Tibial nerve (tissue), 4 donors: ENCODE data around the gene DHFR. TPM values are rescaled to one million over a fixed set of nuclear protein-coding genes. Genes with fewer than 3 reads are reported as not detected.

Source experiments
- DNase-seq, 2 donors: peaks; one replicate each; pipeline ENCODE4 v3.0.0-alpha.2; 2019; ENCODE audit warnings: low spot score in 2 of 2
- H3K27ac ChIP-seq, 4 donors: fragments of 200-600 bp; sonication (generic) in 3 of 4; one replicate each; pipeline ENCODE4 v1.5.1; 2017 to 2019; ENCODE audit warnings: mild to moderate bottlenecking in 1 of 4
- H3K27me3 ChIP-seq, 2 donors: fragments of 200-600 bp; sonication (generic) in 1 of 2; one replicate each; pipeline versions ENCODE4 v1.5.1 to v1.6.0; 2017 to 2019
- H3K36me3 ChIP-seq, 3 donors: fragments of 200-600 bp; sonication (generic); one replicate each; pipeline ENCODE4 v1.5.1; 2018 to 2019
- H3K4me1 ChIP-seq, 4 donors: fragments of 200-600 bp; sonication (generic) in 3 of 4; one replicate each; pipeline ENCODE4 v1.5.1; 2017 to 2019
- H3K4me3 ChIP-seq, 4 donors: fragments of 200-600 bp; sonication (generic) in 3 of 4; one replicate each; pipeline ENCODE4 v1.5.1; 2017 to 2019; ENCODE audit warnings: mild to moderate bottlenecking in 1 of 4, moderate library complexity in 1 of 4
- H3K9me3 ChIP-seq, 4 donors: fragments of 200-600 bp; sonication (generic) in 3 of 4; one replicate each; pipeline ENCODE4 v1.5.1; 2017 to 2019
- EP300 ChIP-seq, 2 donors: sonication (generic); formaldehyde crosslinking; IDR thresholded peaks; one replicate each; pipeline ENCODE4 v1.6.1; 2017; ENCODE audit warnings: antibody characterized with exemption in 2 of 2, mild to moderate bottlenecking in 1 of 2
- POLR2A ChIP-seq, 2 donors: fragments of 450-650 bp; IDR thresholded peaks; one replicate each; pipeline ENCODE4 v1.6.1; 2017; ENCODE audit warnings: antibody characterized with exemption in 2 of 2, mild to moderate bottlenecking in 2 of 2, moderate library complexity in 2 of 2
- WGBS, 2 donors: methylation state at CpG; one replicate each; pipeline ENCODE4 v1.1.5; 2018; 5-methylcytosine and 5-hydroxymethylcytosine counted together
- total RNA-seq, 4 donors: library from RNA; depleted of rRNA; stranded (reverse); fragments of >200 nt; gene quantifications; one replicate each; pipeline ENCODE4 v1.1.0, GENCODE V29; 2016
- TF ChIP-seq, protein P1 (sequence below), 5 experiments: fragments of 200-600 bp in 3 of 5; fragments of 450-650 bp in 2 of 5; sonication (generic) in 3 of 5; IDR thresholded peaks; one replicate each; pipeline ENCODE4 v1.5.1; 2016 to 2019; ENCODE audit warnings: antibody characterized with exemption in 5 of 5, mild to moderate bottlenecking in 3 of 5, moderate library complexity in 2 of 5

DHFR gene
- total RNA-seq, 4 donors from 2014 or later: 4.8 to 20.8 (median 12.0) TPM

DNA sequence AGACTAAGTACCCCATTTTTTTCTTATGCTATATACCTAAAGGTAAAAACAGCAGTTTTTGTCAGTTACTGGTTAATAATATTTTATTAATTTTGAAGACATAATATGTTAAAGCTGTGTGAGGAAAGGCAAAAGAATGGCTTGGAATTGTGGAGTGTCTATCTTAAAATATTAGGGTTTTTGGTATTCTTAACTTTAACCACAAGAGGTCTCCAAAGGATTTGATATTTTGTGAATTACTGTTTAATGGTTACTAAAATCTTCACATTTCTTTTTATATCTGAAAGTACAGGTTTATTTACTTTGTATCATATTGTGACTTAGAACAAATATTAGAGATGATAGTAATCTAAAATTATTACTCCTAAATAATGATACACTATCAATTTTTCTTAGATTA is 32.0 kb upstream of the DHFR start:
- Histone ChIP-seq H3K36me3 (peaks cover 0 to 21% (median 0%) of the 10 kb centered on the region in 3 donors), H3K4me1 (no peaks in the 10 kb centered on the region), H3K27me3 (no peaks in the 10 kb centered on the region), H3K4me3 (no peak overlapping the region), H3K27ac (no peak overlapping the region), H3K9me3 (peaks cover 0 to 3% (median 0%) of the 10 kb centered on the region in 4 donors)
- DNase-seq: no peak
- no peak for TF ChIP-seq EP300 (IDR thresholded peaks at IDR 0.05)
- TF ChIP-seq, protein P1, sequence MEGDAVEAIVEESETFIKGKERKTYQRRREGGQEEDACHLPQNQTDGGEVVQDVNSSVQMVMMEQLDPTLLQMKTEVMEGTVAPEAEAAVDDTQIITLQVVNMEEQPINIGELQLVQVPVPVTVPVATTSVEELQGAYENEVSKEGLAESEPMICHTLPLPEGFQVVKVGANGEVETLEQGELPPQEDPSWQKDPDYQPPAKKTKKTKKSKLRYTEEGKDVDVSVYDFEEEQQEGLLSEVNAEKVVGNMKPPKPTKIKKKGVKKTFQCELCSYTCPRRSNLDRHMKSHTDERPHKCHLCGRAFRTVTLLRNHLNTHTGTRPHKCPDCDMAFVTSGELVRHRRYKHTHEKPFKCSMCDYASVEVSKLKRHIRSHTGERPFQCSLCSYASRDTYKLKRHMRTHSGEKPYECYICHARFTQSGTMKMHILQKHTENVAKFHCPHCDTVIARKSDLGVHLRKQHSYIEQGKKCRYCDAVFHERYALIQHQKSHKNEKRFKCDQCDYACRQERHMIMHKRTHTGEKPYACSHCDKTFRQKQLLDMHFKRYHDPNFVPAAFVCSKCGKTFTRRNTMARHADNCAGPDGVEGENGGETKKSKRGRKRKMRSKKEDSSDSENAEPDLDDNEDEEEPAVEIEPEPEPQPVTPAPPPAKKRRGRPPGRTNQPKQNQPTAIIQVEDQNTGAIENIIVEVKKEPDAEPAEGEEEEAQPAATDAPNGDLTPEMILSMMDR (IDR thresholded peaks at IDR 0.05): peak; percentile 20 to 48 (median 23)

DNA sequence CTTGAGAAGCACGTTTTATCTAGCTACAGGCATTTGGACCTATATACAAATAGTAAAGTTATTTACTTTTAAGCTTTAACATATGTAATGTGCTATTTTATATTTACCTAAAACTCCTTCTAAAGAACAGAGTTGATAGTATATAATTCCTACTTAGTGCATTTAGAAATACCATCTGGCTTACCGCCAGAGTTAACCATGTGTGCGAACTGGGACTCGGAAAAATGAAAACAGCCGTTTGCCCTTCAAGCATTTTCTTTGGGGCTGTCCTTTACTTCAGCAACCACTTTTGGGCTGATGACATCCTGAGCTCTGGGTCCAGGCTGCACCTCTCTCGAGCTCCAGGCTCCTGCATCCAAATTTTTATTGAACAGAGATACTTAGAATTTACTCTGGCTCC is 21.9 kb upstream of the DHFR start:
- H3K9me3 ChIP-seq: no peaks in the 10 kb centered on the region
- no peaks in the 10 kb centered on the region for H3K4me1 ChIP-seq
- WGBS, 2 donors: 58 to 72% methylated on average over 6 of the region's 6 CpGs
- no peaks in the 10 kb centered on the region for H3K27me3 ChIP-seq
- no peak for DNase-seq
- peaks cover 0 to 59% (median 3%) of the 10 kb centered on the region in 3 donors for H3K36me3 ChIP-seq
- H3K27ac ChIP-seq: no peak overlapping the region
- H3K4me3 ChIP-seq: no peak overlapping the region
- TF ChIP-seq POLR2A (IDR thresholded peaks at IDR 0.05) (no peak), EP300 (IDR thresholded peaks at IDR 0.05) (no peak)

DNA sequence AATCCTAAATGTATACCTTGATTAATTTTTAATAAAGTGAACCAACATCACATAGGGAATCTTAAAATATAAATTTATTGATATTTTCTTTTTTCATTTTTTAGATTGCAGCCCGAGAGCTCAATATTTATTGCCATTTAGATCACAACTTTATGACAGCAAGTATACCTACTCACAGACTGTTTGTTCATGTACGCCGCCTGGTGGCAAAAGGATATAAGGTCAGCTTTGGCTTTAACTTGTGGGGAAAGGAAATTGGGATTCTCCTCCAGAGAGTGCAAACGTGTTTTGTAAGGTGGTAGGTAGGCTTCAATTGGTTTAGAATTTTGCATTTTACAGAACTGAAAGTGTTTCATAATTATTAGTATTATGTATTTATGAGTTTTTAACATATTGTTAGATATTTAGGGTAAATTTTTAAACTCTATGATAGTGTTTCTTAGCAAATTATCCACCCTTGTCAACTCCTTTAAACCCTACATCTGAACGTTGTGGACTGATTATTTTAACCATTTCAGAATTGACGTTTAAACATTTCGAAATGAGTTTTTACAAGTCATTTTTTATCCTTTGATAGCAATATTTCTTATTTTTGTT is 17.5 kb upstream of the DHFR start:
- Histone ChIP-seq H3K36me3 (peaks cover 0 to 64% (median 3%) of the 10 kb centered on the region in 3 donors), H3K9me3 (no peaks in the 10 kb centered on the region), H3K27me3 (no peaks in the 10 kb centered on the region), H3K4me3 (no peak overlapping the region), H3K27ac (no peak overlapping the region), H3K4me1 (no peaks in the 10 kb centered on the region)
- WGBS, 2 donors: 14 to 20% methylated on average over 7 of the region's 7 CpGs
- TF ChIP-seq, protein P1 (IDR thresholded peaks at IDR 0.05): peak; percentile 52 to 82 (median 70)
- TF ChIP-seq EP300 (IDR thresholded peaks at IDR 0.05): no peak
- peak; percentile 60 to 79 for DNase-seq

GRCh38 chr5:80668016-80668969 is 13.5 kb upstream of the DHFR start:
- peak overlapping the region in 1 of 4 donors; percentile 29 for H3K27ac ChIP-seq
- TF ChIP-seq, protein P1 (IDR thresholded peaks at IDR 0.05): no peak
- TF ChIP-seq POLR2A (IDR thresholded peaks at IDR 0.05): no peak
- TF ChIP-seq EP300 (IDR thresholded peaks at IDR 0.05): no peak
- no peak for DNase-seq
- H3K4me1 ChIP-seq: no peaks in the 10 kb centered on the region
- H3K9me3 ChIP-seq: no peaks in the 10 kb centered on the region
- H3K4me3 ChIP-seq: no peak overlapping the region
- no peaks in the 10 kb centered on the region for H3K27me3 ChIP-seq
- WGBS, 2 donors: 82 to 85% methylated on average over 15 to 16 of the region's 16 CpGs
- H3K36me3 ChIP-seq: peaks cover 0 to 62% (median 0%) of the 10 kb centered on the region in 3 donors

GRCh38 chr5:80667384-80667783 is 12.6 kb upstream of the DHFR start:
- no peak for DNase-seq
- no peaks in the 10 kb centered on the region for H3K9me3 ChIP-seq
- H3K36me3 ChIP-seq: peaks cover 0 to 66% (median 0%) of the 10 kb centered on the region in 3 donors
- no peaks in the 10 kb centered on the region for H3K4me1 ChIP-seq
- TF ChIP-seq EP300 (IDR thresholded peaks at IDR 0.05) (no peak), POLR2A (IDR thresholded peaks at IDR 0.05) (no peak)
- TF ChIP-seq, protein P1 (IDR thresholded peaks at IDR 0.05): no peak
- no peaks in the 10 kb centered on the region for H3K27me3 ChIP-seq
- WGBS, 2 donors: 56 to 86% methylated on average over 5 to 8 of the region's 8 CpGs
- no peak overlapping the region for H3K4me3 ChIP-seq
- H3K27ac ChIP-seq: no peak overlapping the region
